Measurements from ENCODE around the gene FGF4.

- TF ChIP-seq, protein P1, sequence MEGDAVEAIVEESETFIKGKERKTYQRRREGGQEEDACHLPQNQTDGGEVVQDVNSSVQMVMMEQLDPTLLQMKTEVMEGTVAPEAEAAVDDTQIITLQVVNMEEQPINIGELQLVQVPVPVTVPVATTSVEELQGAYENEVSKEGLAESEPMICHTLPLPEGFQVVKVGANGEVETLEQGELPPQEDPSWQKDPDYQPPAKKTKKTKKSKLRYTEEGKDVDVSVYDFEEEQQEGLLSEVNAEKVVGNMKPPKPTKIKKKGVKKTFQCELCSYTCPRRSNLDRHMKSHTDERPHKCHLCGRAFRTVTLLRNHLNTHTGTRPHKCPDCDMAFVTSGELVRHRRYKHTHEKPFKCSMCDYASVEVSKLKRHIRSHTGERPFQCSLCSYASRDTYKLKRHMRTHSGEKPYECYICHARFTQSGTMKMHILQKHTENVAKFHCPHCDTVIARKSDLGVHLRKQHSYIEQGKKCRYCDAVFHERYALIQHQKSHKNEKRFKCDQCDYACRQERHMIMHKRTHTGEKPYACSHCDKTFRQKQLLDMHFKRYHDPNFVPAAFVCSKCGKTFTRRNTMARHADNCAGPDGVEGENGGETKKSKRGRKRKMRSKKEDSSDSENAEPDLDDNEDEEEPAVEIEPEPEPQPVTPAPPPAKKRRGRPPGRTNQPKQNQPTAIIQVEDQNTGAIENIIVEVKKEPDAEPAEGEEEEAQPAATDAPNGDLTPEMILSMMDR (IDR thresholded peaks at IDR 0.05; ENCODE audit: insufficient read depth, low read depth, low read length) = no peak
- TF ChIP-seq EZH2 (IDR thresholded peaks at IDR 0.05; ENCODE audit: insufficient read depth, low read length) = no peak
Observed at GRCh38 chr11:69727266-69727665, 47.9 kb downstream of the FGF4 start.

Data from astrocyte (in vitro differentiated cells and primary cell).